K562 (cell line): ENCODE data around the gene ABITRAM. TPM values are rescaled to one million over a fixed set of nuclear protein-coding genes. Genes with fewer than 3 reads are reported as not detected.

Experiments
- ATAC-seq: fragments of 200-7000 bp; cut with Tn5 transposase; 3 replicates; pipeline ENCODE4 v1.9.1; 2020; ENCODE audit warnings: moderate library complexity
- BruUV-seq: library from RNA; stranded (reverse); fragments of 400-500 nt; replicated peaks from 2 replicates; lab custom pipeline; 2021; lab: Mats Ljungman, UMichigan
- CTCF ChIA-PET: fragments of 300-600 bp; formaldehyde crosslinking; extraction: SDS; loops from one replicate; lab custom pipeline; 2021; ENCODE audit warnings: low intra/inter-chr PET ratio; lab: Yijun Ruan, JAX
- POLR2A ChIA-PET: fragments of 300-600, 350-650 bp; sonication (Branson Sonifier 250); formaldehyde crosslinking; extraction: SDS; loops from one replicate; lab custom pipeline; 2021; ENCODE audit warnings: antibody characterized with exemption, inconsistent platforms; lab: Yijun Ruan, JAX
- DNase-seq, 4 experiments: peaks; one replicate each; pipeline versions ENCODE4 v3.0.0 to v3.0.0-alpha.2; 2011 to 2018; ENCODE audit warnings: low spot score in 3 of 4, mixed read lengths in 3 of 4; ENCODE audit errors: extremely low read depth in 1 of 4
- FAIRE-seq: peaks from 2 replicates; lab custom pipeline; 2011; peaks lifted over from hg19 to GRCh38; lab: Jason Lieb, UNC
- H2AFZ ChIP-seq: 2 replicates; pipeline ENCODE4 v1.6.0; 2011; ENCODE audit warnings: low read depth, low read length, control low read depth, inconsistent platforms
- H3K27ac ChIP-seq: fragments of 200-600 bp; 3 replicates; pipeline ENCODE4 v1.8.0; 2011; ENCODE audit warnings: low read depth, mild to moderate bottlenecking, control low read depth, inconsistent platforms, low read length, moderate library complexity, mixed read lengths; ENCODE audit errors: extremely low read depth
- H3K27me3 ChIP-seq, 2 experiments: fragments of 300-600 bp in 1 of 2; 2 replicates in 1 of 2; 3 replicates in 1 of 2; pipeline versions ENCODE4 v1.6.0 to v1.8.0; 2011; ENCODE audit warnings: inconsistent platforms in 2 of 2, low read length in 2 of 2, mild to moderate bottlenecking in 1 of 2, mixed read lengths in 1 of 2, moderate library complexity in 1 of 2; ENCODE audit not compliant: control insufficient read depth in 2 of 2, insufficient read depth in 2 of 2
- H3K36me3 ChIP-seq: fragments of 300-600 bp; 3 replicates; pipeline ENCODE4 v1.8.0; 2011; ENCODE audit warnings: mild to moderate bottlenecking, low read length, inconsistent platforms; ENCODE audit not compliant: control insufficient read depth, insufficient read depth
- H3K4me1 ChIP-seq, 2 experiments: fragments of 200-600 bp in 1 of 2; replicated peaks in 1 of 2; 2 replicates in 1 of 2; 3 replicates in 1 of 2; pipeline versions ENCODE4 v1.5.1 to v1.8.0; 2011; ENCODE audit warnings: inconsistent platforms in 2 of 2, low read length in 2 of 2, mild to moderate bottlenecking in 1 of 2, mixed read lengths in 1 of 2, moderate library complexity in 1 of 2; ENCODE audit not compliant: control insufficient read depth in 2 of 2, insufficient read depth in 2 of 2
- H3K4me2 ChIP-seq: 2 replicates; pipeline ENCODE4 v1.6.1; 2011; ENCODE audit warnings: low read length, control low read depth, inconsistent platforms, mixed read lengths; ENCODE audit not compliant: insufficient read depth
- H3K4me3 ChIP-seq: fragments of 200-600 bp; sonication (generic), shearing (Covaris generic); 2 replicates; pipeline ENCODE4 v1.5.1; 2016; ENCODE audit warnings: control low read depth, inconsistent platforms
- H3K79me2 ChIP-seq: fragments of 200-600 bp; 3 replicates; pipeline ENCODE4 v1.8.0; 2011; ENCODE audit warnings: low read length, inconsistent platforms; ENCODE audit not compliant: control insufficient read depth, insufficient read depth
- H3K9ac ChIP-seq, 2 experiments: 2 replicates each; pipeline versions ENCODE4 v1.6.0 to v1.6.1; 2011; ENCODE audit warnings: low read depth in 2 of 2, low read length in 2 of 2, control low read depth in 1 of 2, inconsistent platforms in 1 of 2, mild to moderate bottlenecking in 1 of 2, mixed read lengths in 1 of 2; ENCODE audit not compliant: insufficient read depth in 1 of 2
- H3K9me1 ChIP-seq: one replicate; pipeline ENCODE4 v1.6.0; 2011; ENCODE audit warnings: inconsistent platforms, mild to moderate bottlenecking, low read length, moderate library complexity; ENCODE audit not compliant: control insufficient read depth, insufficient read depth
- H3K9me3 ChIP-seq: replicated peaks from 2 replicates; pipeline ENCODE4 v1.5.1; 2011; ENCODE audit warnings: low read depth, low read length, inconsistent platforms; ENCODE audit not compliant: control insufficient read depth, insufficient read depth
- H4K20me1 ChIP-seq: replicated peaks from 2 replicates; pipeline ENCODE4 v1.6.1; 2011; ENCODE audit warnings: low read length, inconsistent platforms, mixed read lengths; ENCODE audit not compliant: control insufficient read depth, insufficient read depth
- PURB ChIP-seq: sonication (generic); formaldehyde crosslinking; IDR thresholded peaks from 2 replicates; pipeline ENCODE4 v1.9.0; 2021; ENCODE audit warnings: low read depth, mild to moderate bottlenecking, missing genetic modification reagents
- ZKSCAN3 ChIP-seq: fragments of 250-450 bp; sonication (Bioruptor Pico); IDR thresholded peaks from 2 replicates; pipeline ENCODE4 v1.4.0; 2020
- WGBS: fragments of 100-300 bp; shearing (Covaris generic); methylation state at CpG from one replicate; pipeline ENCODE4 v1.1.6; 2016; ENCODE audit warnings: low coverage, mixed read lengths; ENCODE audit not compliant: insufficient coverage; ENCODE audit errors: missing lambda C conversion rate; 5-methylcytosine and 5-hydroxymethylcytosine counted together
- in situ Hi-C: fragments of 300-500 bp; cut with MboI; formaldehyde crosslinking; loops from 4 replicates; pipeline ENCODE4 v1.15.0; 2018; ENCODE audit warnings: inconsistent platforms, mixed read lengths
- intact Hi-C: fragments of 100-400 bp; cut with micrococcal nuclease; formaldehyde crosslinking; loops from 2 replicates; pipeline ENCODE4 v1.14.2; 2022
- polyA plus RNA-seq, 8 experiments: library from polyadenylated mRNA; depleted of rRNA in 4 of 8; stranded (reverse) in 5 of 8; unstranded in 3 of 8; fragments of >200 nt; fragmentation: Nextera tagmentation in 2 of 8; fragmentation: Illumina TruSeq in 1 of 8; extraction: Ambion mirVana in 2 of 8; extraction: Trizol in 1 of 8; gene quantifications; 2 replicates each; pipeline versions ENCODE4 v1.2.1 to v1.2.3, GENCODE V29; 2011 to 2014; ENCODE audit warnings: inconsistent platforms in 1 of 8, missing spikeins in 1 of 8
- total RNA-seq, 7 experiments: library from RNA; depleted of rRNA in 6 of 7; stranded (reverse); fragments of >200 nt in 6 of 7; fragmentation: Illumina TruSeq in 2 of 7; extraction: Trizol in 2 of 7; gene quantifications; 2 replicates each; pipeline versions ENCODE4 v1.2.1 to v1.2.3, GENCODE V29; 2011 to 2021; ENCODE audit warnings: low replicate concordance in 1 of 7
- TF ChIP-seq, protein P1 (sequence below): sonication (generic); formaldehyde crosslinking; IDR thresholded peaks from 2 replicates; pipeline ENCODE4 v1.4.0; 2020; ENCODE audit warnings: mild to moderate bottlenecking, missing genetic modification reagents
- TF ChIP-seq, protein P2 (sequence below): fragments of 450-650 bp; IDR thresholded peaks from 2 replicates; pipeline ENCODE4 v1.6.1; 2016

ABITRAM gene
- total and polyA plus RNA-seq, 9 of the 15 experiments (the other 6 are each of a cell fraction or from before 2014, with no cell fraction given) = 8.9 to 47.6 (median 28.4) TPM

DNA sequence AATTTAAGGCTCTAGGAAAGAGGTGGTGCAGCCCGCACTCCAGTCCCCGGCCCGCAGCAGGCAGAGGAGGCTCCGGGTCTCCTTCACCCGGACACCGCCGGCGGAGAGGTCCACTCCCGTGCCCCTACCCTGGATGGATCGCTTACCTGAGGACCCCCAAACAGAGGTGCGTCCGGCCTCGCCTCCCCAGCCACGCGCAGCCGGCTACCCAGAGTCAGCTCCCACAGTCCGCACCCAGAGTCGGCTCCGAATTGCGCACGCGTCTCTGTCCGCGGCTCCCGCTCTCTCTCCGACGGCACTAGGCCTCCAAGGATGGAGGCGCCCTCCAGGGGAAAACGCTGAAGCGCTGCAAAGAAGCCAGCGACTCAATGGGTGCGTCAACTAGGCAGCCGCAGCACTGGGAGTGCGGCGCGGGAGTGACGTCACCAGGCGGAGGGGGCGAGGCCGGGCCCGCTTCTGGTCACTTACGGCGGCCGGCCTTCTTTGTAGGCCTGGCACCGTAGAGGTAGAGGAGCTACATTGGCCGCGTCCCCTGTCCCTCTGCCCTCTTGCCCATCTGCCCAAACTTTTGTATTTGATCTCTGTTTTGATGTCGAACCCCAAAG lies 380 bp upstream of the ABITRAM start, which contains the start of gene ELP1 (continued):
- TF ChIP-seq, protein P1, sequence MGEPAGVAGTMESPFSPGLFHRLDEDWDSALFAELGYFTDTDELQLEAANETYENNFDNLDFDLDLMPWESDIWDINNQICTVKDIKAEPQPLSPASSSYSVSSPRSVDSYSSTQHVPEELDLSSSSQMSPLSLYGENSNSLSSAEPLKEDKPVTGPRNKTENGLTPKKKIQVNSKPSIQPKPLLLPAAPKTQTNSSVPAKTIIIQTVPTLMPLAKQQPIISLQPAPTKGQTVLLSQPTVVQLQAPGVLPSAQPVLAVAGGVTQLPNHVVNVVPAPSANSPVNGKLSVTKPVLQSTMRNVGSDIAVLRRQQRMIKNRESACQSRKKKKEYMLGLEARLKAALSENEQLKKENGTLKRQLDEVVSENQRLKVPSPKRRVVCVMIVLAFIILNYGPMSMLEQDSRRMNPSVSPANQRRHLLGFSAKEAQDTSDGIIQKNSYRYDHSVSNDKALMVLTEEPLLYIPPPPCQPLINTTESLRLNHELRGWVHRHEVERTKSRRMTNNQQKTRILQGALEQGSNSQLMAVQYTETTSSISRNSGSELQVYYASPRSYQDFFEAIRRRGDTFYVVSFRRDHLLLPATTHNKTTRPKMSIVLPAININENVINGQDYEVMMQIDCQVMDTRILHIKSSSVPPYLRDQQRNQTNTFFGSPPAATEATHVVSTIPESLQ (CRISPR knock-in tag) = no peak; the same call in 1 of the 2 replicates
- no peak for TF ChIP-seq PURB (CRISPR knock-in tag)
- TF ChIP-seq, all 486 proteins: peak for 142

DNA sequence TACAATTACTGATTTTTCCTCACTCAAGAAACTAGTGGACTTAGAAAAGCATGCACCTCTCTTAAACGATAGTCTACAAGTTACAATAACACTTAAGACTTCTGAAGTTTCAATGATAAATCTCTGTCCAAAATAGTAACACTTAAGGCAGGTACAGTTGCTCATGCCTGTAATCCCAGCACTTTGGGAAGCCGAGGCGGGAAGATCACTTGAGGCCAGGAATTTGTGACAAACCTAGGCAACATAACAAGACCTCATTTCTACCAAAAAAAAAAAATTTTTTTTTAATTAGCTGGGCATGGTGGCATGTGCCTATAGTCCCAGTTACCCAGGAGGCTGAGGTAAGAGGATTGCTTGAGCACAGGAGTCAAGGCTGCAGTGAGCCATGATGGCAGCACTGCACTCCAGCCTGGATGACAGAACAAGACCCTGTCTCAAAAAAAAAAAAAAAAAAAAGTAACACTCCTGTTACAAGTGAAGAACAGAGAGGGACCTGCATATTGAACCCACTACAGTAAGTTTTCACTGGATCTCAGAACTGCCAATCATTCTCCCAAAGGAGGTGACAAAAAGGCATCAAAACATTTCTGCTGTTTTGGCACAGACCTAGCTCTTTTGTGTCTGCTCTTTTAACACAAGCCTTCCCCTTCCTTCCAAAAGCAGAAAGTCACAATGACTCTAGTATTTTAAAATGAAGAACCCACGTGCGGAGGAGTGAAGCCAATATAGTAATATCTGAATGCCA lies 3.5 kb downstream of the ABITRAM start:
- peaks cover 26% of the 10 kb centered on the region for H3K79me2 ChIP-seq
- intact Hi-C loops = no loop called here
- peaks cover 55% of the 10 kb centered on the region for H3K36me3 ChIP-seq
- H3K4me1 ChIP-seq = peaks cover 0 to 6% of the 10 kb centered on the region in 2 experiments; a peak in 2 of 5 replicates
- H3K27me3 ChIP-seq = no peaks in the 10 kb centered on the region
- H3K9me3 ChIP-seq = no peaks in the 10 kb centered on the region
- H4K20me1 ChIP-seq = no peaks in the 10 kb centered on the region
- POLR2A ChIA-PET = no interaction called here
- no TSS peak for BruUV-seq
- no peak overlapping the region for H2AFZ ChIP-seq
- TF ChIP-seq ZKSCAN3 (CRISPR knock-in tag) = no peak
- TF ChIP-seq, protein P2, sequence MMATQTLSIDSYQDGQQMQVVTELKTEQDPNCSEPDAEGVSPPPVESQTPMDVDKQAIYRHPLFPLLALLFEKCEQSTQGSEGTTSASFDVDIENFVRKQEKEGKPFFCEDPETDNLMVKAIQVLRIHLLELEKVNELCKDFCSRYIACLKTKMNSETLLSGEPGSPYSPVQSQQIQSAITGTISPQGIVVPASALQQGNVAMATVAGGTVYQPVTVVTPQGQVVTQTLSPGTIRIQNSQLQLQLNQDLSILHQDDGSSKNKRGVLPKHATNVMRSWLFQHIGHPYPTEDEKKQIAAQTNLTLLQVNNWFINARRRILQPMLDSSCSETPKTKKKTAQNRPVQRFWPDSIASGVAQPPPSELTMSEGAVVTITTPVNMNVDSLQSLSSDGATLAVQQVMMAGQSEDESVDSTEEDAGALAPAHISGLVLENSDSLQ = peak; percentile 75
- no peak overlapping the region for H3K4me3 ChIP-seq
- CTCF ChIA-PET = no interaction called here
- WGBS = 86% methylated on average over 5 of the region's 5 CpGs
- in situ Hi-C loops = no loop called here
- no peak overlapping the region for H3K9ac ChIP-seq
- H3K4me2 ChIP-seq = no peak overlapping the region
- FAIRE-seq (no peak), ATAC-seq (no peak), DNase-seq (no peak)
- no peak overlapping the region for H3K27ac ChIP-seq
- no peaks in the 10 kb centered on the region for H3K9me1 ChIP-seq
